ENCODE results near the gene ANP32A.

The ANP32A gene

DNA sequence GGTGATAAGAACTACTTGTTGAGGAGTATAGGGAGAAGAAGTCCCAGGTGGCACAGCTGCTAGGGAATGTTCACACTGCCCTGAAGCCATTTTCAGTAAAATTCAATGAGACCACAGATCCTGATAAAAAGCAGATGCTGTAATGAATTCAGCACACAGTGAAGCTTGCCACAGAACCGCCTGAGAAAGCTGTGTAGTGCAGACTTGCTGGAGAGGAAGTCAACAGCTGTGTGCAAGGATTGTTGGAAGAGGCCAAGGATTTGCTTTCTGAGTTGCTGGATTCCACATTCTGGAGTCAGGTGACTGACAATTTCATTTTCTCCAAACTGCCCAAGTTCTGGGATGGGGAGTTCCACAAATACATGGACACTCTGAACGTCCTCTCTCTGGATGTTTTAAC lies 70.9 kb downstream of the ANP32A start:
- TF ChIP-seq, protein P1, sequence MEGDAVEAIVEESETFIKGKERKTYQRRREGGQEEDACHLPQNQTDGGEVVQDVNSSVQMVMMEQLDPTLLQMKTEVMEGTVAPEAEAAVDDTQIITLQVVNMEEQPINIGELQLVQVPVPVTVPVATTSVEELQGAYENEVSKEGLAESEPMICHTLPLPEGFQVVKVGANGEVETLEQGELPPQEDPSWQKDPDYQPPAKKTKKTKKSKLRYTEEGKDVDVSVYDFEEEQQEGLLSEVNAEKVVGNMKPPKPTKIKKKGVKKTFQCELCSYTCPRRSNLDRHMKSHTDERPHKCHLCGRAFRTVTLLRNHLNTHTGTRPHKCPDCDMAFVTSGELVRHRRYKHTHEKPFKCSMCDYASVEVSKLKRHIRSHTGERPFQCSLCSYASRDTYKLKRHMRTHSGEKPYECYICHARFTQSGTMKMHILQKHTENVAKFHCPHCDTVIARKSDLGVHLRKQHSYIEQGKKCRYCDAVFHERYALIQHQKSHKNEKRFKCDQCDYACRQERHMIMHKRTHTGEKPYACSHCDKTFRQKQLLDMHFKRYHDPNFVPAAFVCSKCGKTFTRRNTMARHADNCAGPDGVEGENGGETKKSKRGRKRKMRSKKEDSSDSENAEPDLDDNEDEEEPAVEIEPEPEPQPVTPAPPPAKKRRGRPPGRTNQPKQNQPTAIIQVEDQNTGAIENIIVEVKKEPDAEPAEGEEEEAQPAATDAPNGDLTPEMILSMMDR (IDR thresholded peaks at IDR 0.05; ENCODE audit: low read length, missing control alignments), result no peak
- H3K4me3 ChIP-seq (replicated peaks; ENCODE audit: low read depth, low read length), result no peak overlapping the region
- peak; percentile 22 for DNase-seq (ENCODE audit: low read depth)

DNA sequence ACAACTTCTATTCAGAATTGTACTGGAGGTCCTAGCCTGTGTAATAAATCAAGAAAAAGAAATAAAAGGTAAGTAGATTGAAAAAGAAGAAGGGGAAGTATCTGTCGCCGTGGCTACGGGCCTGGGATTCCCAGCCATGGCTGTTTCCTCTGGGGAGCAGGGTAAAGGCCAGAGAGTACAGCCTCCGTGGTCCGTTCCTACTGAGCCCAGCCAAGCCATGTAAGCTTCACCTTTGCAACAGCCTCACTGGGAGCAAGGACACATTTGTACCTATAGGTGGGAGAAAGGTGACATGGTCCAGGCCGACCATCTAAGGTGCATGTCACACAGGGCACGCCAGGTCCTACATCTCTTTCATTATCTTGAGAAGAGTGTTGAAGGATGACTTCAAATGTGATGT lies 71.3 kb downstream of the ANP32A start:
- TF ChIP-seq, protein P1 (IDR thresholded peaks at IDR 0.05; ENCODE audit: low read length, missing control alignments), result no peak
- no peak for DNase-seq (ENCODE audit: low read depth)
- no peak overlapping the region for H3K4me3 ChIP-seq (replicated peaks; ENCODE audit: low read depth, low read length)

DNA sequence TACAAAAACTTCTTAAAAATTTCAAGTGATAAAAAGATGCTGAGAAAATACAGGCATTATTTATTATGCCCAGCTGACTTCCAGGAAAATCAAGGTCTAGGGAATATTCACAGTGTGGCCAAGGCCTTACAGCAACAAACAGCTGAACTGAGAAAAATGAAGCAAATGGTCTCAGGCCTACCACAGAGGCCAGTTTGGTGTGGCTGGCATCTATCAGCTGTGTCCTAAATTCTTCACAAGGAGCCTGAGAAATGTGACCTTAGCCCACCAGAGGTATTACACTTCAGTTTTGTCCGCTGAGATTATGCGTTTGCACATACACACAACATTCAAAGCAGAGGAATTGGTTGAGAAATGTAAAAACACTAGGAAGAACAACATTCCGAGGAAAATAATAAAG lies 77.4 kb downstream of the ANP32A start:
- no peak overlapping the region for H3K4me3 ChIP-seq (replicated peaks; ENCODE audit: low read depth, low read length)
- DNase-seq (ENCODE audit: low read depth), result no peak
- TF ChIP-seq, protein P1 (IDR thresholded peaks at IDR 0.05; ENCODE audit: low read length, missing control alignments), result no peak

DNA sequence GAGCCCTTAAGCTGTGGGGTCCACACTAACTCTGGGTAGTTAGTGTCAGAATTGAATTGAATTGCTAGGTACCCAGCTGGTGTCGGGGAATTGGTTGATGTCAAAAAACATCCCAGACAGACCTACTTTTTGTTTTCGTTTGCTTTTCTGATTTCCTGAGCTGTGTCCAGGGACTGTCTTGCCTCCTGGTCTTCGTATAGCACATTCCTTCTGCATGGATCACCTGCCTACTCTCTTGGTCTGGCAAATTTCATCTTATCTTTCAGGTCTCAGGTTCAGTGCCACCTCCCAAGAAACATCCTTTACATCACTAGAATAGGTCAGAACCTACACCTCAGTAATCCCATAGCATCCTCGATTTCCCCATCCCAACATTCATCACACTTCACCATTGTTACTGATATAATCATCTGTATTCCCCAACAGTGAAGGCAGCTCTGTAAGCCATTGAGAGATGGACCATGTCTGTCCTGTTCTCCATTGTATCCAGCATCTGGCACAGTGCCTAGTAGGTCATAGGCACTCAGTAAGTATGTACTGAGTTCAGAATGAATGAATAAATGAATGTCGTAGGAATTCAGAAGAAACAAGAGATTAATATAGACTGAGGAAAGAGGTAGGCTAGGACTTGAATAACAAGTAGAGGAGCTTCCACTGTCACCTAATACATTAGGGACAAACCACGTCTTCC lies 81.2 kb downstream of the ANP32A start:
- peak; percentile 34 for DNase-seq (ENCODE audit: low read depth)

DNA sequence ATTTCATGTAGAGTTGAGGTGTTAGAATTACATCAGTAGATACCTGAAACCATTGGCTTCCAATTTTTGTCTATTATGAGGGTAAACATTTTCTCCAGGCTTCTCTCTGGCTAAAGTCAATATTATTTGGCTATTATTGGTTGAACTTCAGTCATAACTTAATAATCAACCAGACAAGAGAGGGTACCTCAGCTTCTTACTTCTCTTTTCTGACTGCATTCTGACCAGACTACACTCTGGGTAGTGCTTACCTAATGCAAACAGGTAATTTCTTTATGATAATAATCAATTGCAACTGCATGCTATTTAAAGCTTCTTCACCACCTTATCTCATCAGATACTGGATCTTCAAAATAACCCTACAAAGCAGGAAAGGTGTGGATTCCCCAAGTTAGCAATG lies 85.1 kb downstream of the ANP32A start:
- no peak overlapping the region for H3K4me3 ChIP-seq (replicated peaks; ENCODE audit: low read depth, low read length)
- TF ChIP-seq, protein P1 (IDR thresholded peaks at IDR 0.05; ENCODE audit: low read length, missing control alignments), result no peak
- DNase-seq (ENCODE audit: low read depth), result no peak

More for the DNA sequence above, 81.2 kb downstream of the ANP32A start:
- H3K4me3 ChIP-seq (replicated peaks; ENCODE audit: low read depth, low read length), result no peak overlapping the region
- TF ChIP-seq, protein P1 (IDR thresholded peaks at IDR 0.05; ENCODE audit: low read length, missing control alignments), result no peak

DNA sequence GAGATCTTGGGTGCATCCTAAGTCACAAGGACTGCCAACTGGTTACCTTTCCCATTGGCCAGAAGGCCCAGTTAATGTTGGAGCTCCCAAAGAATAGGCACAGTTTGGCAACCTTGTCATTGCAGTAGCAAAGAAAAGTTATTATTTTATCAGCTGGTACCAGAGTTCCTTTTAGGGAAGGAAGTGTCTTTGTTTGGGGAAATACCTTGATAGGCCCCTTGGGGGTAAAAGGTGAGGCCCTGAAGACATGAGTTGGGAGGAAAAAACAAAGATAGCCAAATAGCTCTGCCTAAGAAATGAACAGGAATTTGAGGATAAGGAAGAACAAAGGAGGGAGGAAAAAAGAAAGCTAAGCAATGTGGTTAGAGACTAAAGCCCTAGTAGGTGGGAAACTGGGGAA lies 85.8 kb downstream of the ANP32A start:
- no peak overlapping the region for H3K4me3 ChIP-seq (replicated peaks; ENCODE audit: low read depth, low read length)
- TF ChIP-seq, protein P1 (IDR thresholded peaks at IDR 0.05; ENCODE audit: low read length, missing control alignments), result no peak
- DNase-seq (ENCODE audit: low read depth), result no peak

DNA sequence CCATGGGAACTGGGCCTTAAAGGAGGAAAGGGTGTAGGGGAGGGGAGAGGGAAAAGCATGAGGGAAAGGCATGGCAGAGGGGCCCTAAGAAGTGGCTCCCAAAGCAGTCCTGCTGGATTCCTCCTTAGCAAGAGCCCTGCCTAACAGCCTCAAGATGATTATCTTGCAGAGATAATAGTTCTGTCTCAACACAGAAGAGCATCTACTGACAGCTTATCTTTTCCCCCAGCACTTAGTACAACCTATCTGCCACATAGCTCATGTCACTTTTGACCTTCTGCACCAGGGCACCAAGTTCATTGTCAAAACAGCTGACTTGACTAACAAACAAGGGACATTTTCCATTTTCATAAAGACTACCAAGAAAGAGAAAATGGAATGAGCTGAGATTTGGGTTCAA lies 86.3 kb downstream of the ANP32A start:
- TF ChIP-seq, protein P1 (IDR thresholded peaks at IDR 0.05; ENCODE audit: low read length, missing control alignments), result no peak
- no peak overlapping the region for H3K4me3 ChIP-seq (replicated peaks; ENCODE audit: low read depth, low read length)
- DNase-seq (ENCODE audit: low read depth), result no peak
